Measurements from ENCODE around the gene PRMT7.

DNA sequence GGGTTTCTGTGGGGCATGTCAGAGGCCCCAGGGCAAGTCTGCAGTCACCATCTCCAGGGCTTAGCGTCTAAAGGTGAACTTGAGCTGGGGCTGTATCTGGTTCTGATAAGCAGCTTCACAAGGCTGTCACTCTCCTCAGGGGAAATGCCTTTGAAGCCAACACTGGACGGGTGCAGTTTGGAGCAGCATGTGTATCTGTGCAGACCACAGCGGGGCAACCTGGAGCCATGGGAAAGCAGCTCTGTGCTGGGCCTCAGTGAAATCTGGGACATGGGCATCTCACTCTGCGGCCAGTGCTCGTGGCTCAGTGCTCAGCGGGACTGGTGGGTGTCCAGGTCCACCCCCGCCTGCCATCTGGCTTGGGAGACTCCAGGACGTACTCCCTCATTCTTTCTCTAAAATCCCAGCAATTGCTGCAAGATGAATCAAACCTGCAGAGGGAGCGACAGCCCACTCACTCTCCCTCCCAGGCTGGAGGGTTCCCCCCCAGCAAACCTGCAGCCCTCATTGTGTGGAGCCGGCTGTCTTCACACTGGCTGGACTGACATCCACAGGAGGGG lies 63.5 kb downstream of the PRMT7 start:
- TF ChIP-seq CTCF (IDR thresholded peaks at IDR 0.05), result no peak
- no peak for TF ChIP-seq EZH2 (IDR thresholded peaks at IDR 0.05; ENCODE audit: borderline replicate concordance, insufficient read depth, low read depth, low read length, poor library complexity, severe bottlenecking)
